ENCODE measurements around the gene ITGB4.

The ITGB4 gene

DNA sequence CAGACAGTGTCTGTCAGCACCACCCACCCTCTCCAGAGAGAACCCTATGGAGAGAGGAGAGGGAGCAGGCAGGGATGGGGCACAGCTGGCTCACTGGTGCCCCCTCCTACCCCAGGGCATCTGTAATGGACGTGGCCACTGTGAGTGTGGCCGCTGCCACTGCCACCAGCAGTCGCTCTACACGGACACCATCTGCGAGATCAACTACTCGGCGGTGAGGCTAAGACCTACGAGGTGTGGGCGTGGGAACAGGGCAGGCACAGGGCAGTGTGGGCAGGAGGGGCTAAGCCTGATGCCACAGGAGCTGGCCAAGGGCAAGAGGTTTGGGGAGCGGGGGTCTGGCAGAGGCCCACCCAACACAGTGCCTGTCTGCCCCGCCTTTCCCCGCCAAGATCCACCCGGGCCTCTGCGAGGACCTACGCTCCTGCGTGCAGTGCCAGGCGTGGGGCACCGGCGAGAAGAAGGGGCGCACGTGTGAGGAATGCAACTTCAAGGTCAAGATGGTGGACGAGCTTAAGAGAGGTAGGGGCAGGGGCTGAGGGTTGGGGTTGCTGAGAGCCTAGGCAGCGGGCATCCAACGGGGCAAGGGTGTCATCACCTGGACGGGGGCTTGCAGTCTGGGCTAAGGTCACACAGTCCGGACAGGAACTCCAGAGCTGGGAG lies 15.0 kb downstream of the ITGB4 start:
- Mint-ChIP-seq H3K36me3 (ENCODE audit: low read depth) (no peaks in the 10 kb centered on the region), H3K9me3 (no peaks in the 10 kb centered on the region), H3K4me3 (no peak overlapping the region), H3K27ac (no peak overlapping the region), H3K27me3 (ENCODE audit: low read depth) (peaks cover 18% of the 10 kb centered on the region), H3K4me1 (no peaks in the 10 kb centered on the region)
- TF ChIP-seq, protein P1, sequence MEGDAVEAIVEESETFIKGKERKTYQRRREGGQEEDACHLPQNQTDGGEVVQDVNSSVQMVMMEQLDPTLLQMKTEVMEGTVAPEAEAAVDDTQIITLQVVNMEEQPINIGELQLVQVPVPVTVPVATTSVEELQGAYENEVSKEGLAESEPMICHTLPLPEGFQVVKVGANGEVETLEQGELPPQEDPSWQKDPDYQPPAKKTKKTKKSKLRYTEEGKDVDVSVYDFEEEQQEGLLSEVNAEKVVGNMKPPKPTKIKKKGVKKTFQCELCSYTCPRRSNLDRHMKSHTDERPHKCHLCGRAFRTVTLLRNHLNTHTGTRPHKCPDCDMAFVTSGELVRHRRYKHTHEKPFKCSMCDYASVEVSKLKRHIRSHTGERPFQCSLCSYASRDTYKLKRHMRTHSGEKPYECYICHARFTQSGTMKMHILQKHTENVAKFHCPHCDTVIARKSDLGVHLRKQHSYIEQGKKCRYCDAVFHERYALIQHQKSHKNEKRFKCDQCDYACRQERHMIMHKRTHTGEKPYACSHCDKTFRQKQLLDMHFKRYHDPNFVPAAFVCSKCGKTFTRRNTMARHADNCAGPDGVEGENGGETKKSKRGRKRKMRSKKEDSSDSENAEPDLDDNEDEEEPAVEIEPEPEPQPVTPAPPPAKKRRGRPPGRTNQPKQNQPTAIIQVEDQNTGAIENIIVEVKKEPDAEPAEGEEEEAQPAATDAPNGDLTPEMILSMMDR (IDR thresholded peaks at IDR 0.05; ENCODE audit: unreplicated experiment in 3 of 3) = no peak

DNA sequence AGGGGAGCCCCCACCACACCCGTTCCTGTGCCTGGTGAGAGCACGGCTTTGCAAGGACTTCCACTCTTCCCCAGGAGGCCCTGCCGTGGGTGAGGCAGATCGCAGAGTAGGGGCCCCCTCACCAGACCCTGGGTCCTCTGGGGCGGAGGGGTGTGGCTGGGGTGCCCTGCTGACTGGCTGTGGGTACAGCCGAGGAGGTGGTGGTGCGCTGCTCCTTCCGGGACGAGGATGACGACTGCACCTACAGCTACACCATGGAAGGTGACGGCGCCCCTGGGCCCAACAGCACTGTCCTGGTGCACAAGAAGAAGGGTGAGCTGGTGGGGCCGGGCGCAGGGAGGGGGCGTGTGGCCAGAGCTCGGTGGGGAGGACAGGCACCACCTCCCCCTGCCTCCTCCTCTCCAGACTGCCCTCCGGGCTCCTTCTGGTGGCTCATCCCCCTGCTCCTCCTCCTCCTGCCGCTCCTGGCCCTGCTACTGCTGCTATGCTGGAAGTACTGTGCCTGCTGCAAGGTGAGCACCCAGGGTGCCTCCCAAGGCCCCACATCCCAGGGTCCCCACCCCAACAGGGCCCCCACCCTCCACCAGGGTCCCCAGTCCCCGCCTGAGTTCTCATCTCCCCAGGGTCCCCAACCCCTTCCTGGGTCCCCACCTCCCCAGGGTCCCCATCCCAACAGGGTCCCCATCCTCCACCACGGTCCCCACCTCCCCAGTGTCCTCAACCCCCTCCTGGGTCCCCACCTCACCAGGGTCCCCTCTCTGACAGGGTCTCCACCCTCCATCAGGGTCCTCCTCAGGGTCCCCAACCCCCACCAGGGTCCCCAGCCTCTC lies 16.1 kb downstream of the ITGB4 start:
- no peak overlapping the region for H3K4me3 Mint-ChIP-seq
- H3K27me3 Mint-ChIP-seq (ENCODE audit: low read depth) = peaks cover 14% of the 10 kb centered on the region
- H3K9me3 Mint-ChIP-seq = no peaks in the 10 kb centered on the region
- TF ChIP-seq, protein P1 (IDR thresholded peaks at IDR 0.05; ENCODE audit: unreplicated experiment in 3 of 3) = no peak
- no peak overlapping the region for H3K27ac Mint-ChIP-seq
- H3K4me1 Mint-ChIP-seq = no peaks in the 10 kb centered on the region
- H3K36me3 Mint-ChIP-seq (ENCODE audit: low read depth) = no peaks in the 10 kb centered on the region

DNA sequence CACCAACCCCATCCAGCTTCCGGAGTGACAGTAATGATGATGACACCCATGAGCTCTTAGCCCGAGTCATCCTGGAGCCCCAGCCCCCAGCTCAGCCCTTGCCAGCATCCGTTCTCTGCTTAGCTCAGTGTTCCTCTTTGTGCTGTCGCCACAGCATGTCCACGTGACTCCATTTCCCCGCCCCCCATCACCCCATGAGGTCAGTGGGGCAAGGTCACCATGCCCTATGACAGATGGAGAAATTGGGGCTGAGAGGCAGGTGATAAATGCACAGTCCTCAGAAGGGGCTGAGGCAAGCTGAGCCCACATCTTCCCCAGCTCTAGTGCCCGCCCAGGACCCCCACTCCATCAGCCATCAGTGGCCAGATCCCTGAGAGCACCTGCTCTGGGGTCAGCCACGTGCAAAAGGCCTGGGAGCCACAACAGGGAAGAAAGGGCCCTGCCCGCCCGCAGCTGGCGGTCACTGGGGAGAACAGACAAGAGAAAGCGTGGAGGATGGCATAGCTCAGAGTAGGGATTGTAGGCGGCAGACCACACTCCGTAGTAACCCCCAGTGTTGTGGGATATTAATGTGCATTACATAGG lies 17.1 kb downstream of the ITGB4 start:
- H3K4me3 Mint-ChIP-seq = no peak overlapping the region
- no peaks in the 10 kb centered on the region for H3K36me3 Mint-ChIP-seq (ENCODE audit: low read depth)
- H3K4me1 Mint-ChIP-seq = no peaks in the 10 kb centered on the region
- H3K27me3 Mint-ChIP-seq (ENCODE audit: low read depth) = peaks cover 9% of the 10 kb centered on the region
- H3K9me3 Mint-ChIP-seq = no peaks in the 10 kb centered on the region
- TF ChIP-seq, protein P1 (IDR thresholded peaks at IDR 0.05; ENCODE audit: unreplicated experiment in 3 of 3) = no peak
- H3K27ac Mint-ChIP-seq = no peak overlapping the region

DNA sequence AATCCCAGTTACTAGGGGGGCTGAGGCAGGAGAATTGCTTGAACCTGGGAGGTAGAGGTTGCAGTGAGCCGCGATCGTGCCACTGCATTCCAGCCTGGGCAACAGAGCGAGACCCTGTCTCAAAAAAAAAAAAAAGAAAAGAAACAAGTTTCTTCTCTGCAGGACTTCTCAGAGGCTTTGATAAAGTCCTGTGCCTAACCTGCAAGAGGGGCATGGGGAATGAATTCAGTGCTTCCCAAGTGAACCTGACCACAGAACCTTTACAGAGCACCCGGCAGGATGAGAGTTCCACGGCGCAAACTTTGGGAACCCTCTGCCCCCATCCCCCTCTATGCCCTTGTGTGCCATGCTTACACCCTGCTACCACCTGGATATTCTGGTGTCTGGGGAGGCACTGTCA lies 17.9 kb downstream of the ITGB4 start:
- Mint-ChIP-seq H3K4me3 (no peak overlapping the region), H3K27me3 (ENCODE audit: low read depth) (peaks cover 9% of the 10 kb centered on the region), H3K9me3 (no peaks in the 10 kb centered on the region), H3K36me3 (ENCODE audit: low read depth) (no peaks in the 10 kb centered on the region), H3K4me1 (no peaks in the 10 kb centered on the region), H3K27ac (no peak overlapping the region)
- TF ChIP-seq, protein P1 (IDR thresholded peaks at IDR 0.05; ENCODE audit: unreplicated experiment in 3 of 3) = no peak

DNA sequence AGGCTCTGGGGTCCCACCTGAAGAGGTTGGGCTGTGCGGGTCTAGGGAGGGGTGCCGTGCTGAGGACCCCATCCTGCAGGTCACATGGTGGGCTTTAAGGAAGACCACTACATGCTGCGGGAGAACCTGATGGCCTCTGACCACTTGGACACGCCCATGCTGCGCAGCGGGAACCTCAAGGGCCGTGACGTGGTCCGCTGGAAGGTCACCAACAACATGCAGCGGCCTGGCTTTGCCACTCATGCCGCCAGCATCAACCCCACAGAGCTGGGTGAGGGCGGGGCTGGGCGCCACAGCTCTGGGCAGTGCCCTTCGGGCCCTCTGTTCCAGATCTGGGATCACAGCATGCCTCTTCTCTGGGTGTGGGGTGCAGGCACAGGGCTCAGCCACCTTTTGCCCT lies 18.5 kb downstream of the ITGB4 start:
- Mint-ChIP-seq H3K36me3 (ENCODE audit: low read depth) (no peaks in the 10 kb centered on the region), H3K4me1 (no peaks in the 10 kb centered on the region), H3K27ac (no peak overlapping the region), H3K27me3 (ENCODE audit: low read depth) (peaks cover 3% of the 10 kb centered on the region), H3K9me3 (no peaks in the 10 kb centered on the region), H3K4me3 (no peak overlapping the region)
- TF ChIP-seq, protein P1 (IDR thresholded peaks at IDR 0.05; ENCODE audit: unreplicated experiment in 3 of 3) = no peak
